Measurements from ENCODE around the gene USH2A.

Gene USH2A

DNA sequence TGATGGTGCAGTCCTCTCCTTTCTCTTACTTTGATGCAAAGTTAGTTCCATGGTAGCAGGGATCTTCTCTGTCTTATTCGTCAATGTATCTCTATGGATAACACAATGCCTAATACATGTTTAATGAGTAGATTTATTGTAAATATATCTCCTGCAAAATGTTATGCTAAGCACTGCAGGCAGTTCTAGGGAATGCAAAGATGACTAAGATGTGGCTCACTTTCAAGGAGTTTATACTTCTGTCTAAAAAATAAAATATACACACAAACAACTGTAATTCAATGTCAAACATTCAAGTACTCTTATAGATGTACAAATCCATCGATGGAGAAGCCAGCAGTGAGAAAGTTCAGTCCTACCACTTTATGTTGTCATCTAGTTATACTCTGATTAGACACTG, 661.8 kb downstream of the USH2A start:
- DNase-seq = no peak

DNA sequence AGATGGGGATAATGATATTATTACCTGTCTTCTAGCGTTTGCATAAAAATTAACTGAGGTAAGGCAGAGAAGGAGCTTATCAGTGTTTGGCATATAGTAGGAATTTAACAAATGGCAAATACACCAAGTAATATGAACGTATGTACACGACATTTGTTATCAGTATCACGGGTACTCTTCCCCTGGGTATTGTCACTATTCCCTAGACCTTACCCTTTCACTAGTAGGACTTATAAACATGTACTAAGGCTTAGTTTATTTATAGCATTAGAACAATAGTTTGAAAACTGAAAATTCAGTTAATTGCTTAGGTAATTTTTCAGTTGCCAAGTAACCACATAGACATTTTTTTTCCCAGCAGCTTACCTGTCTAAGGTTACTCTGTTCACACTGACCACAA, 669.1 kb downstream of the USH2A start:
- DNase-seq = no peak

DNA sequence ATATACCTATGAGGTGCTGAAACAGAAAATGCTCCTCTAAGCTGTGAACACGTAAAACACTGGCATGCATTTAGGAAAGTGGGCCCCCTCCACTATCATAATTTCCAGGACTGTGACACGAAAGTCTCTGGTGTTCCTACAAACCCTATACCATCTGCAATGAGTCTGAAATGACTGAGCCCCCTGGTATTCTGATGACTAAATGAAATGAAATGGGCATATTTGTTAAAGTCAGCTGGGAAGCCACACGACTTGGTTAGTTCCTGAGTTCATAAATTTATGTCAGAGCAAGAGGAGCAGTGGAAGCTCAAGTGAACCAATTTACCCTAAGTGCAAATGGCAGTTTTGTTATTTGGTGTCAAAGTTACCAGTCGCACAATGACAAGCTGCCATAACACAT, 673.8 kb downstream of the USH2A start:
- DNase-seq = no peak

GRCh38 chr1:215748431-215748830, 674.8 kb downstream of the USH2A start:
- DNase-seq = no peak

- no peak for DNase-seq
Measured at GRCh38 chr1:215744419-215744818, 678.8 kb downstream of the USH2A start.

GRCh38 chr1:215739025-215739424, 684.2 kb downstream of the USH2A start:
- DNase-seq = no peak

- DNase-seq = no peak
Measured at GRCh38 chr1:215731699-215732098, 691.5 kb downstream of the USH2A start.

- no peak for DNase-seq
Measured at GRCh38 chr1:215730600-215730999, 692.6 kb downstream of the USH2A start.

GRCh38 chr1:215728169-215728568, 695.1 kb downstream of the USH2A start:
- DNase-seq = no peak

GRCh38 chr1:215720126-215720525, 703.1 kb downstream of the USH2A start:
- DNase-seq = no peak

GRCh38 chr1:215719552-215719951, 703.7 kb downstream of the USH2A start:
- DNase-seq = no peak

- no peak for DNase-seq
Measured at GRCh38 chr1:215718575-215719287, 704.5 kb downstream of the USH2A start.

DNA sequence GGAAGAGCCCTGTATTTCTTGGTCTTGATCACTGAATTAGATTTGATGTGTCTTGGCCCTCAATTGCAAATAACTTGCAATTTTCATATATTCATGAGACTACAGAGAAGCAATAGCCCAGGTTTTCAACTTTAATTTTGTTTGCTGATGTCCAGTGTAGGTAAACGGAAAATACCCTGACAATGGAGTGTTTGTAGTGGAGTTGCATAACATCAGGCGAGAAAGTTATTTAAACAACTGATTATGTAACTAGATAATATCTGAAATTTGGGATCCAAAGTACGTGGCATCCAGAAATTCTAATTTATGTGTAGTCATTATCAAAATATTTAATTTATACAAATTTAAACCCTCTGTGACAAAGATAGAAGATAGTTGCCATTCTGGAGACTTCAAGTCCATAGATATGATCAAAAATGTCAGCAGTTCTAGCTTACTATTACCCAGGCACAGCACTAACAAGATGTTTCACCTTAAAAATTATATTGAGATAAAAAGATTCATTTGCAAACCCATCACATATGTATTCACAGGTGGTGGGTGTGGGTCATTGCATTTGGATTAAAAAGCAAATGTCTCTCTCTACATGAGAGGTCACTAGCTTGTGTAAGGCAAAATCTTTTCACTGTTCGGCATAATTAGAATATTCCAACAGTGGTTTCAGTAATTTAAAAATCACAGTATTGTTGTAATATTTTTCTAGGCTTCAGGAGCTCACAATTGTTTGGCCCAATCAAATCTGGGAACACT, 705.4 kb downstream of the USH2A start:
- DNase-seq = no peak

GRCh38 chr1:215710899-215711225, 712.4 kb downstream of the USH2A start:
- no peak for DNase-seq

- DNase-seq = peak; percentile 62 to 71 (median 63)
Measured at GRCh38 chr1:215710036-215710898, 713.0 kb downstream of the USH2A start.

DNA sequence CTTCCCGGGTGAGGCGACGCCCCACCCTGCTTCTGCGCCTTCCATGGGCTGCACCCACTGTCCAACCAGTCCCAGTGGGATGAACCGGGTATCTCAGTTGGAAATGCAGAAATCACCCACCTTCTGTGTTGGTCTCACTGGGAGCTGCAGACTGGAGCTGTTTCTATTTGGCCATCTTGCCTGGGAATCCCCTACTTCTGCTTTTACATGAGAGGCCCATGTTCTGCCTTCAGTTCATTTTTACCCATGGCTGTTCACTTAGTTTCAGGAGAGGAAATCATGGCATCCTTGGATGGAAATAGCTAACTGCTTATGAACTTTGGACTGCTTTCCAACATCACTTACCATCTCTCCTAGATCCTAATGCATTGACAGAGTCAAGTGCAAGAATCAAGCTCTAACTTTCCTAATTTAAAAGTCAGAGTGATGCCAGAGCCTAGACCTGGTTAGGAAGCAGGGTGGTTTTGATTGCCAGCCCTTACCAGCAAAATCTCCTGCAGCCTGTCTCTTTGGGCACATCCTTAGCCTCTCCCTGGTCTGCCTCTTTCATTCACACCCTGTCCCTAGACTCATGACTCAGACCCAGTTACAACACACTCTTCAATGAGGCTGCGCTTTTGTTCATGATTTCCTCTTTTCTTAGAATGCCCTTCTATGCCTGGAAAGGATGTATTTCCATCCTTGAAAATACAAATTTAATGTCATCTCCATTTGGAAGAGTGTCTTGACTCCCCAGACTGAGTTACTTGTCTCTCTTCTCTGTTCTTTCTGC, 719.0 kb downstream of the USH2A start:
- peak; percentile 48 to 69 (median 54) for DNase-seq

- peak in 1 of 3 donors; percentile 6 for DNase-seq
Measured at GRCh38 chr1:215682232-215682631, 741.0 kb downstream of the USH2A start.

DNA sequence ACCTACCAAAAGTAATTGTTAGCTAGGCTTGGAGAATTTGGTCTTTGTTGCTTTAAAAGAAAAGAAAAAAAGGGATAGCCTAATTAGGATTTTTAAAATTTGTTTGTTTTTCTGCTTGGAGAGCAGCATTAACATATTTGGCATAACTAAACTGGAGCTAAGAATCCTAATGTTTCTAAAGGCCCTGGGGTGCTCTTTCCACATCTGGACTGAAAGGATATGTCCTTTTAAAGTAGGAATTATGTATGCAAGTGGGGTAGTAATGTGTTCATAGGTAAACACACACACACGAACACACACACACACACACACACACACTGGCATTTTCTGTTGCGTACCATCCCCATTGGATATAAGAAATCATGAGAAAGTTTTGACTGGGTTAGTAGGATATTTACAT, 742.2 kb downstream of the USH2A start:
- DNase-seq = no peak

DNA sequence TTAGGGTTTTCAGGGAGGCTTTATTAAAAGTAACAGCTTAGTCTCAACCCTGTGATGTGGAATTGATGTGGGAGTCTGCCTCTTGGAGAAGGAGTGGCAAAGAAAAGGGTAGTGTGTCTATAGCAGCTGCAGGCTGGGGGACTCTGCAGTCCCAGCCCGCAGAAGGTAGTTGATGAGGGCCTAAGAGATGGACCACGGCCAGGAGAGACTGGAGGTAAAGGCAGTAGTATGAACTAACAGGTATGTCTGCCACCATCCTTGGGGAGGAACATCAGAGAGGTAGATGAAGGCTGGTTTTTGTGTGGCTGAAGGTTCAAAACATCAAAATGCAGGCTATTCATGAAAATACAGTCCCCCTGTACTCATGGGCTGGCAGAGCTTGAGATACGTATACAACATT, 744.0 kb downstream of the USH2A start:
- no peak for DNase-seq

DNA sequence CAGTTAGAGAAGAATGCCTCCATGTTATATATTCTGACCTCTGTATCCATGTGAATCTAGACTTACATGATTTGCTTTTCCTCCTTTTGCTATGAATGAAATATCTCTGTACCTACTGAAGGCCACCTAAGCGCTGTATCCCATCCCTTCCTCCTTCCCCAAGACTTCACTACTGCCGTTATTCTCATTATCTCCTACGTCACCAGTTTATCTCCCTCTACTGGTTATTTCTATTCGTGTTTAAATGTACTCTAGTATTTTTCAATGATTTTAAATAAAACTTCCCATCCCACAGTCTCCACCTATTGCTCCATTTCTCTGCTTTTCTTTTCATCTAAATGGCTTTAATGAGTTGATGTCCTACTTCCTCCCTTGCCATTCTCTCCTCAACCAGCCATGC, 746.1 kb downstream of the USH2A start:
- DNase-seq = no peak

GRCh38 chr1:215673943-215674342, 749.3 kb downstream of the USH2A start:
- DNase-seq = no peak

GRCh38 chr1:215672482-215672881, 750.8 kb downstream of the USH2A start:
- no peak for DNase-seq
